DND-41 (cell line): ENCODE data around the gene METTL23.

Experiments
- CTCF ChIP-seq: IDR thresholded peaks from 2 replicates; pipeline ENCODE4 v1.5.1; 2012; ENCODE audit warnings: borderline replicate concordance, low read length, moderate library complexity, mild to moderate bottlenecking; ENCODE audit not compliant: poor library complexity, severe bottlenecking; ENCODE audit errors: extremely low read depth
- EZH2 ChIP-seq: IDR thresholded peaks from 3 replicates; pipeline ENCODE4 v1.6.1; 2012; ENCODE audit warnings: borderline replicate concordance, low read depth, mild to moderate bottlenecking, moderate library complexity, low read length, inconsistent platforms; ENCODE audit not compliant: severe bottlenecking

DNA sequence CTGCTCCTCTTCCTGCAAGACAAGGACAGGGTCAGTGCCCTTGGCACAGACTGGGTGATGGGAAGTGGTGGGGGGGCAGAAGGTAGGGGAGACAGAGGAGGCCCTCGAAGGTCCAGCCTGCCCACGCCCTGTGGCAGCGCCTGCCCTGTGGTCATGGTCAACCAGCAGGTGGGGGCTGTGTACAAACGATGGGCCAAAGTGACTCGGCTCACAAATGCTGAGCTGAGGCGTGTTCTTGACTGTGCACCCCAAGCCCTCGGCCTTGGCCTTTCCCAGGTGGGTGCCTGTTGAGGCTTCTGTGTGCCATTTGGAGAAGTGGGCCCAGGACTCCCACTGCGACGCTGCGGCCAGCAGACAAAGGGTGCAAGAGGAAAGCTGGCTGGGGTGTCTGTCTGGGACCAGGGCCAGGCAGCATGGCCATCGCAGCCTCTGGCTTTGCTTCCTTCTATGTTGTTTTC is 38.4 kb upstream of the METTL23 start:
- no peak for TF ChIP-seq CTCF
- no peak for TF ChIP-seq EZH2
